Tibial nerve (tissue), 4 donors: ENCODE measurements around the gene BAZ2B. TPM values are rescaled to one million over a fixed set of nuclear protein-coding genes. Genes with fewer than 3 reads are reported as not detected.

Source experiments
- DNase-seq, 2 donors: peaks; one replicate each; pipeline ENCODE4 v3.0.0-alpha.2; 2019; ENCODE audit warnings: low spot score in 2 of 2
- H3K27ac ChIP-seq, 4 donors: fragments of 200-600 bp; sonication (generic) in 3 of 4; one replicate each; pipeline ENCODE4 v1.5.1; 2017 to 2019; ENCODE audit warnings: mild to moderate bottlenecking in 1 of 4
- H3K27me3 ChIP-seq, 2 donors: fragments of 200-600 bp; sonication (generic) in 1 of 2; one replicate each; pipeline versions ENCODE4 v1.5.1 to v1.6.0; 2017 to 2019
- H3K36me3 ChIP-seq, 3 donors: fragments of 200-600 bp; sonication (generic); one replicate each; pipeline ENCODE4 v1.5.1; 2018 to 2019
- H3K4me1 ChIP-seq, 4 donors: fragments of 200-600 bp; sonication (generic) in 3 of 4; one replicate each; pipeline ENCODE4 v1.5.1; 2017 to 2019
- H3K4me3 ChIP-seq, 4 donors: fragments of 200-600 bp; sonication (generic) in 3 of 4; one replicate each; pipeline ENCODE4 v1.5.1; 2017 to 2019; ENCODE audit warnings: mild to moderate bottlenecking in 1 of 4, moderate library complexity in 1 of 4
- H3K9me3 ChIP-seq, 4 donors: fragments of 200-600 bp; sonication (generic) in 3 of 4; one replicate each; pipeline ENCODE4 v1.5.1; 2017 to 2019
- CTCF ChIP-seq, 5 experiments: fragments of 200-600 bp in 3 of 5; fragments of 450-650 bp in 2 of 5; sonication (generic) in 3 of 5; IDR thresholded peaks; one replicate each; pipeline ENCODE4 v1.5.1; 2016 to 2019; ENCODE audit warnings: antibody characterized with exemption in 5 of 5, mild to moderate bottlenecking in 3 of 5, moderate library complexity in 2 of 5
- EP300 ChIP-seq, 2 donors: sonication (generic); formaldehyde crosslinking; IDR thresholded peaks; one replicate each; pipeline ENCODE4 v1.6.1; 2017; ENCODE audit warnings: antibody characterized with exemption in 2 of 2, mild to moderate bottlenecking in 1 of 2
- POLR2A ChIP-seq, 2 donors: fragments of 450-650 bp; IDR thresholded peaks; one replicate each; pipeline ENCODE4 v1.6.1; 2017; ENCODE audit warnings: antibody characterized with exemption in 2 of 2, mild to moderate bottlenecking in 2 of 2, moderate library complexity in 2 of 2
- WGBS, 2 donors: methylation state at CpG; one replicate each; pipeline ENCODE4 v1.1.5; 2018; 5-methylcytosine and 5-hydroxymethylcytosine counted together
- total RNA-seq, 4 donors: library from RNA; depleted of rRNA; stranded (reverse); fragments of >200 nt; gene quantifications; one replicate each; pipeline ENCODE4 v1.1.0, GENCODE V29; 2016

BAZ2B gene
- total RNA-seq, 4 donors from 2014 or later: 98.4 to 135 (median 114) TPM

- no peak for DNase-seq
- Histone ChIP-seq H3K36me3 (no peaks in the 10 kb centered on the region), H3K9me3 (no peaks in the 10 kb centered on the region), H3K27ac (peak overlapping the region in 3 of 4 donors; percentile 96 to 99 (median 98)), H3K27me3 (no peaks in the 10 kb centered on the region), H3K4me1 (peaks cover 0 to 47% (median 9%) of the 10 kb centered on the region in 4 donors), H3K4me3 (peak overlapping the region in 2 of 4 donors; percentile 64 to 73)
- 43 to 48% methylated on average over 4 of the region's 4 CpGs for WGBS, 2 donors
- TF ChIP-seq EP300 (IDR thresholded peaks at IDR 0.05) (no peak), CTCF (IDR thresholded peaks at IDR 0.05) (no peak), POLR2A (IDR thresholded peaks at IDR 0.05) (no peak)
These were observed 752 bp upstream of the BAZ2B start for GRCh38 chr2:159617100-159617499.

- no peaks in the 10 kb centered on the region for H3K27me3 ChIP-seq
- no peaks in the 10 kb centered on the region for H3K9me3 ChIP-seq
- H3K4me3 ChIP-seq: peak overlapping the region; percentile 64 to 92 (median 79)
- H3K27ac ChIP-seq: peak overlapping the region; percentile 96 to 99 (median 98)
- 0% methylated on average over 65 to 66 of the region's 66 CpGs for WGBS, 2 donors
- TF ChIP-seq EP300 (IDR thresholded peaks at IDR 0.05) (peak in 1 of 2 donors; percentile 87), POLR2A (IDR thresholded peaks at IDR 0.05) (peak; percentile 18 to 64), CTCF (IDR thresholded peaks at IDR 0.05) (no peak)
- peak; percentile 76 to 85 for DNase-seq
- no peaks in the 10 kb centered on the region for H3K36me3 ChIP-seq
- peaks cover 0 to 57% (median 12%) of the 10 kb centered on the region in 4 donors for H3K4me1 ChIP-seq
These were observed 722 bp downstream of the BAZ2B start for GRCh38 chr2:159615367-159616285.

GRCh38 chr2:159614534-159615366 lies 1.6 kb downstream of the BAZ2B start:
- H3K27me3 ChIP-seq: no peaks in the 10 kb centered on the region
- peaks cover 0 to 57% (median 12%) of the 10 kb centered on the region in 4 donors for H3K4me1 ChIP-seq
- TF ChIP-seq EP300 (IDR thresholded peaks at IDR 0.05): peak in 1 of 2 donors; percentile 40
- TF ChIP-seq CTCF (IDR thresholded peaks at IDR 0.05): no peak
- no peak for TF ChIP-seq POLR2A (IDR thresholded peaks at IDR 0.05)
- H3K27ac ChIP-seq: peak overlapping the region; percentile 96 to 99 (median 98)
- H3K9me3 ChIP-seq: no peaks in the 10 kb centered on the region
- peak in 1 of 2 donors; percentile 56 for DNase-seq
- H3K4me3 ChIP-seq: peak overlapping the region; percentile 64 to 92 (median 79)
- 1 to 2% methylated on average over 16 of the region's 16 CpGs for WGBS, 2 donors
- H3K36me3 ChIP-seq: no peaks in the 10 kb centered on the region

- peak overlapping the region; percentile 64 to 92 (median 79) for H3K4me3 ChIP-seq
- 0% methylated on average over 1 of the region's 1 CpG for WGBS, 2 donors
- no peaks in the 10 kb centered on the region for H3K9me3 ChIP-seq
- H3K27ac ChIP-seq: peak overlapping the region; percentile 96 to 99 (median 98)
- no peaks in the 10 kb centered on the region for H3K36me3 ChIP-seq
- peaks cover 0 to 67% (median 12%) of the 10 kb centered on the region in 4 donors for H3K4me1 ChIP-seq
- DNase-seq: no peak
- H3K27me3 ChIP-seq: no peaks in the 10 kb centered on the region
- TF ChIP-seq EP300 (IDR thresholded peaks at IDR 0.05) (no peak), CTCF (IDR thresholded peaks at IDR 0.05) (no peak), POLR2A (IDR thresholded peaks at IDR 0.05) (no peak)
These were observed 2.6 kb downstream of the BAZ2B start for GRCh38 chr2:159613651-159614285.
